K562 (cell line): Measurements from ENCODE around the gene ZFP62. TPM values are rescaled to one million over a fixed set of nuclear protein-coding genes. Genes with fewer than 3 reads are reported as not detected.

Experiments
- ATAC-seq: fragments of 200-7000 bp; cut with Tn5 transposase; 3 replicates; pipeline ENCODE4 v1.9.1; 2020; ENCODE audit warnings: moderate library complexity
- BruUV-seq: library from RNA; stranded (reverse); fragments of 400-500 nt; replicated peaks from 2 replicates; lab custom pipeline; 2021; lab: Mats Ljungman, UMichigan
- CTCF ChIA-PET: fragments of 300-600 bp; formaldehyde crosslinking; extraction: SDS; loops from one replicate; lab custom pipeline; 2021; ENCODE audit warnings: low intra/inter-chr PET ratio; lab: Yijun Ruan, JAX
- POLR2A ChIA-PET: fragments of 300-600, 350-650 bp; sonication (Branson Sonifier 250); formaldehyde crosslinking; extraction: SDS; loops from one replicate; lab custom pipeline; 2021; ENCODE audit warnings: antibody characterized with exemption, inconsistent platforms; lab: Yijun Ruan, JAX
- DNase-seq, 4 experiments: peaks; one replicate each; pipeline versions ENCODE4 v3.0.0 to v3.0.0-alpha.2; 2011 to 2018; ENCODE audit warnings: low spot score in 3 of 4, mixed read lengths in 3 of 4; ENCODE audit errors: extremely low read depth in 1 of 4
- FAIRE-seq: peaks from 2 replicates; lab custom pipeline; 2011; peaks lifted over from hg19 to GRCh38; lab: Jason Lieb, UNC
- H2AFZ ChIP-seq: 2 replicates; pipeline ENCODE4 v1.6.0; 2011; ENCODE audit warnings: low read depth, low read length, control low read depth, inconsistent platforms
- H3K27ac ChIP-seq: fragments of 200-600 bp; 3 replicates; pipeline ENCODE4 v1.8.0; 2011; ENCODE audit warnings: low read depth, mild to moderate bottlenecking, control low read depth, inconsistent platforms, low read length, moderate library complexity, mixed read lengths; ENCODE audit errors: extremely low read depth
- H3K27me3 ChIP-seq, 2 experiments: fragments of 300-600 bp in 1 of 2; 2 replicates in 1 of 2; 3 replicates in 1 of 2; pipeline versions ENCODE4 v1.6.0 to v1.8.0; 2011; ENCODE audit warnings: inconsistent platforms in 2 of 2, low read length in 2 of 2, mild to moderate bottlenecking in 1 of 2, mixed read lengths in 1 of 2, moderate library complexity in 1 of 2; ENCODE audit not compliant: control insufficient read depth in 2 of 2, insufficient read depth in 2 of 2
- H3K36me3 ChIP-seq: fragments of 300-600 bp; 3 replicates; pipeline ENCODE4 v1.8.0; 2011; ENCODE audit warnings: mild to moderate bottlenecking, low read length, inconsistent platforms; ENCODE audit not compliant: control insufficient read depth, insufficient read depth
- H3K4me1 ChIP-seq, 2 experiments: fragments of 200-600 bp in 1 of 2; replicated peaks in 1 of 2; 2 replicates in 1 of 2; 3 replicates in 1 of 2; pipeline versions ENCODE4 v1.5.1 to v1.8.0; 2011; ENCODE audit warnings: inconsistent platforms in 2 of 2, low read length in 2 of 2, mild to moderate bottlenecking in 1 of 2, mixed read lengths in 1 of 2, moderate library complexity in 1 of 2; ENCODE audit not compliant: control insufficient read depth in 2 of 2, insufficient read depth in 2 of 2
- H3K4me2 ChIP-seq: 2 replicates; pipeline ENCODE4 v1.6.1; 2011; ENCODE audit warnings: low read length, control low read depth, inconsistent platforms, mixed read lengths; ENCODE audit not compliant: insufficient read depth
- H3K4me3 ChIP-seq: fragments of 200-600 bp; sonication (generic), shearing (Covaris generic); 2 replicates; pipeline ENCODE4 v1.5.1; 2016; ENCODE audit warnings: control low read depth, inconsistent platforms
- H3K79me2 ChIP-seq: fragments of 200-600 bp; 3 replicates; pipeline ENCODE4 v1.8.0; 2011; ENCODE audit warnings: low read length, inconsistent platforms; ENCODE audit not compliant: control insufficient read depth, insufficient read depth
- H3K9ac ChIP-seq, 2 experiments: 2 replicates each; pipeline versions ENCODE4 v1.6.0 to v1.6.1; 2011; ENCODE audit warnings: low read depth in 2 of 2, low read length in 2 of 2, control low read depth in 1 of 2, inconsistent platforms in 1 of 2, mild to moderate bottlenecking in 1 of 2, mixed read lengths in 1 of 2; ENCODE audit not compliant: insufficient read depth in 1 of 2
- H3K9me1 ChIP-seq: one replicate; pipeline ENCODE4 v1.6.0; 2011; ENCODE audit warnings: inconsistent platforms, mild to moderate bottlenecking, low read length, moderate library complexity; ENCODE audit not compliant: control insufficient read depth, insufficient read depth
- H3K9me3 ChIP-seq: replicated peaks from 2 replicates; pipeline ENCODE4 v1.5.1; 2011; ENCODE audit warnings: low read depth, low read length, inconsistent platforms; ENCODE audit not compliant: control insufficient read depth, insufficient read depth
- H4K20me1 ChIP-seq: replicated peaks from 2 replicates; pipeline ENCODE4 v1.6.1; 2011; ENCODE audit warnings: low read length, inconsistent platforms, mixed read lengths; ENCODE audit not compliant: control insufficient read depth, insufficient read depth
- ARNT ChIP-seq, 2 experiments: fragments of 450-650 bp; IDR thresholded peaks; 2 replicates each; pipeline ENCODE4 v1.6.1; 2016; ENCODE audit warnings: mild to moderate bottlenecking in 1 of 2
- CEBPB ChIP-seq: fragments of 450-650 bp; IDR thresholded peaks from 2 replicates; pipeline ENCODE4 v1.6.1; 2016; ENCODE audit warnings: missing genetic modification characterization, missing compliant biosample characterization
- CEBPG ChIP-seq, 3 experiments: fragments of 200-800 bp in 1 of 3; sonication (Bioruptor generic) in 1 of 3; sonication (generic) in 1 of 3; formaldehyde crosslinking in 1 of 3; IDR thresholded peaks in 2 of 3; conservative IDR thresholded peaks in 1 of 3; 2 replicates each; pipeline versions ENCODE4 v1.6.1 to v1.8.0; 2016 to 2022; ENCODE audit warnings: missing compliant biosample characterization in 2 of 3, missing genetic modification characterization in 2 of 3, mild to moderate bottlenecking in 1 of 3, missing genetic modification reagents in 1 of 3
- CREB5 ChIP-seq: fragments of 250-450 bp; sonication (Bioruptor Pico); IDR thresholded peaks from 2 replicates; pipeline ENCODE4 v1.5.0; 2020; ENCODE audit warnings: mild to moderate bottlenecking
- GTF2F1 ChIP-seq: IDR thresholded peaks from 2 replicates; pipeline ENCODE4 v1.6.1; 2011; ENCODE audit warnings: low read depth, low read length, improper control_type of control experiment
- MEF2D ChIP-seq: conservative IDR thresholded peaks from 2 replicates; pipeline ENCODE4 v1.6.1; 2016; ENCODE audit warnings: low read depth, missing genetic modification characterization, missing compliant biosample characterization
- MITF ChIP-seq: IDR thresholded peaks from 2 replicates; pipeline ENCODE4 v1.6.1; 2014; ENCODE audit warnings: antibody characterized with exemption
- NCOA4 ChIP-seq: fragments of 450-650 bp; IDR thresholded peaks from 2 replicates; pipeline ENCODE4 v1.6.1; 2018; ENCODE audit warnings: mild to moderate bottlenecking; ENCODE audit not compliant: partially characterized antibody
- THRB ChIP-seq: fragments of 450-650 bp; formaldehyde crosslinking; conservative IDR thresholded peaks from 2 replicates; pipeline ENCODE4 v1.4.0; 2022; ENCODE audit warnings: mild to moderate bottlenecking, missing genetic modification characterization
- TSHZ1 ChIP-seq: fragments of 250-450 bp; sonication (Bioruptor Pico); IDR thresholded peaks from 2 replicates; pipeline ENCODE4 v1.4.0; 2020; ENCODE audit warnings: mild to moderate bottlenecking, moderate library complexity
- ZNF583 ChIP-seq: fragments of 250-450 bp; sonication (Bioruptor Pico); IDR thresholded peaks from 2 replicates; pipeline ENCODE4 v1.4.0; 2020
- ZNF75A ChIP-seq: fragments of 450-650 bp; formaldehyde crosslinking; IDR thresholded peaks from 2 replicates; pipeline ENCODE4 v1.4.0; 2020; ENCODE audit warnings: mild to moderate bottlenecking
- WGBS: fragments of 100-300 bp; shearing (Covaris generic); methylation state at CpG from one replicate; pipeline ENCODE4 v1.1.6; 2016; ENCODE audit warnings: low coverage, mixed read lengths; ENCODE audit not compliant: insufficient coverage; ENCODE audit errors: missing lambda C conversion rate; 5-methylcytosine and 5-hydroxymethylcytosine counted together
- in situ Hi-C: fragments of 300-500 bp; cut with MboI; formaldehyde crosslinking; loops from 4 replicates; pipeline ENCODE4 v1.15.0; 2018; ENCODE audit warnings: inconsistent platforms, mixed read lengths
- intact Hi-C: fragments of 100-400 bp; cut with micrococcal nuclease; formaldehyde crosslinking; loops from 2 replicates; pipeline ENCODE4 v1.14.2; 2022
- polyA plus RNA-seq, 8 experiments: library from polyadenylated mRNA; depleted of rRNA in 4 of 8; stranded (reverse) in 5 of 8; unstranded in 3 of 8; fragments of >200 nt; fragmentation: Nextera tagmentation in 2 of 8; fragmentation: Illumina TruSeq in 1 of 8; extraction: Ambion mirVana in 2 of 8; extraction: Trizol in 1 of 8; gene quantifications; 2 replicates each; pipeline versions ENCODE4 v1.2.1 to v1.2.3, GENCODE V29; 2011 to 2014; ENCODE audit warnings: inconsistent platforms in 1 of 8, missing spikeins in 1 of 8
- total RNA-seq, 7 experiments: library from RNA; depleted of rRNA in 6 of 7; stranded (reverse); fragments of >200 nt in 6 of 7; fragmentation: Illumina TruSeq in 2 of 7; extraction: Trizol in 2 of 7; gene quantifications; 2 replicates each; pipeline versions ENCODE4 v1.2.1 to v1.2.3, GENCODE V29; 2011 to 2021; ENCODE audit warnings: low replicate concordance in 1 of 7

Gene ZFP62
- total and polyA plus RNA-seq, 9 of the 15 experiments (the other 6 are each of a cell fraction or from before 2014, with no cell fraction given) = 12.2 to 37.5 (median 25.0) TPM

GRCh38 chr5:180848265-180848664, 12.8 kb downstream of the ZFP62 start:
- Histone ChIP-seq H3K27ac (no peak overlapping the region), H3K4me1 (no peaks in the 10 kb centered on the region), H3K4me3 (no peak overlapping the region), H2AFZ (no peak overlapping the region), H3K36me3 (peaks cover 47% of the 10 kb centered on the region), H3K9me3 (peaks cover 50% of the 10 kb centered on the region), H4K20me1 (no peaks in the 10 kb centered on the region), H3K9ac (no peak overlapping the region), H3K9me1 (no peaks in the 10 kb centered on the region), H3K79me2 (no peaks in the 10 kb centered on the region), H3K27me3 (no peaks in the 10 kb centered on the region)
- ChIA-PET POLR2A (interaction anchor here (0.6 to 0.7 kb wide), 2 partner anchors 17 to 24 kb away, joined by 3 read pairs; no protein-coding TSS in a partner anchor), CTCF (no interaction called here)
- no TSS peak for BruUV-seq
- no peak for ATAC-seq
- in situ Hi-C loops = no loop called here
- FAIRE-seq = no peak
- WGBS = 100% methylated on average over 1 of the region's 1 CpG
- intact Hi-C loops = no loop called here
- TF ChIP-seq NCOA4 (no peak), THRB (CRISPR knock-in tag) (no peak), GTF2F1 (no peak), ZNF583 (no peak), CREB5 (CRISPR knock-in tag) (no peak), ARNT (IDR thresholded peaks at IDR 0.05) (no peak), ZNF75A (CRISPR knock-in tag) (peak; percentile 56; the same call in 1 of the 2 replicates), MITF (no peak), CEBPG (CRISPR knock-in tag; IDR thresholded peaks at IDR 0.05) (no peak), CEBPG (tag; conservative IDR thresholded peaks at IDR 0.05 in 1 of 2, IDR thresholded peaks at IDR 0.05 in 1 of 2) (peak; percentile 33 to 82; a peak in 2 of 4 replicates), MEF2D (tag) (no peak), CEBPB (tag) (peak; percentile 79), TSHZ1 (no peak)
- TF ChIP-seq, all 486 proteins: peak for 3
- no peak for DNase-seq
- H3K4me2 ChIP-seq = no peak overlapping the region
